PC-3 (cell line): ENCODE results near the gene TMEM131L. TPM values are rescaled to one million over a fixed set of nuclear protein-coding genes. Genes with fewer than 3 reads are reported as not detected.

Experiments
- ATAC-seq: fragments of 200-7000 bp; cut with Tn5 transposase; 2 replicates; pipeline ENCODE4 v1.9.1; 2020; ENCODE audit warnings: mild to moderate bottlenecking, moderate library complexity
- BruUV-seq: library from RNA; stranded (reverse); fragments of 400-500 nt; replicated peaks from 2 replicates; lab custom pipeline; 2021; lab: Mats Ljungman, UMichigan
- CTCF ChIA-PET: fragments of 300-600 bp; sonication (Branson Sonifier 250); formaldehyde crosslinking; loops from one replicate; lab custom pipeline; 2022; ENCODE audit warnings: antibody characterized with exemption; lab: Charles Lee
- POLR2A ChIA-PET: fragments of 300-600 bp; sonication (Branson Sonifier 250); formaldehyde crosslinking; loops from one replicate; lab custom pipeline; 2022; ENCODE audit warnings: antibody characterized with exemption; ENCODE audit not compliant: unreplicated experiment; lab: Charles Lee
- DNase-seq: peaks from one replicate; pipeline ENCODE4 v3.0.0-alpha.2; 2015
- H2AFZ ChIP-seq: fragments of 300-600 bp; sonication (generic); 2 replicates; pipeline ENCODE4 v1.6.0; 2016; ENCODE audit warnings: antibody characterized with exemption, low read length
- H3F3A ChIP-seq: fragments of 300-600 bp; sonication (generic); one replicate; pipeline ENCODE4 v1.6.0; 2017; ENCODE audit warnings: antibody characterized with exemption, low read length, control low read depth, mild to moderate bottlenecking; ENCODE audit not compliant: unreplicated experiment
- H3K27ac ChIP-seq: fragments of 300-600 bp; sonication (generic); 2 replicates; pipeline ENCODE4 v1.5.1; 2016; ENCODE audit warnings: mild to moderate bottlenecking, low read length
- H3K27me3 ChIP-seq: fragments of 300-600 bp; sonication (generic); 2 replicates; pipeline ENCODE4 v1.6.1; 2016; ENCODE audit warnings: low read length, mixed read lengths
- H3K36me3 ChIP-seq: fragments of 300-600 bp; sonication (generic); 2 replicates; pipeline ENCODE4 v1.6.1; 2016; ENCODE audit warnings: low read depth, mixed run types, low read length, mixed read lengths
- H3K4me1 ChIP-seq: fragments of 300-600 bp; sonication (generic); 2 replicates; pipeline ENCODE4 v1.5.1; 2016; ENCODE audit warnings: low read length; ENCODE audit not compliant: insufficient read depth
- H3K4me2 ChIP-seq: fragments of 300-600 bp; sonication (generic); 2 replicates; pipeline ENCODE4 v1.6.0; 2016; ENCODE audit warnings: low read length
- H3K4me3 ChIP-seq: fragments of 300-600 bp; sonication (generic); 2 replicates; pipeline ENCODE4 v1.5.1; 2016; ENCODE audit warnings: mild to moderate bottlenecking, low read length, mixed read lengths
- H3K79me2 ChIP-seq: fragments of 300-600 bp; sonication (generic); 2 replicates; pipeline ENCODE4 v1.6.1; 2017; ENCODE audit warnings: low read length, mixed read lengths
- H3K9ac ChIP-seq: fragments of 300-600 bp; sonication (generic); 2 replicates; pipeline ENCODE4 v1.6.0; 2016; ENCODE audit warnings: mild to moderate bottlenecking, low read length
- H3K9me2 ChIP-seq: fragments of 300-600 bp; sonication (generic); replicated peaks from 2 replicates; pipeline ENCODE4 v1.6.1; 2016; ENCODE audit warnings: mixed run types, low read length, mixed read lengths
- H3K9me3 ChIP-seq: fragments of 300-600 bp; sonication (generic); 2 replicates; pipeline ENCODE4 v1.6.1; 2016; ENCODE audit warnings: low read length, mixed read lengths
- H4K20me1 ChIP-seq: fragments of 300-600 bp; sonication (generic); 2 replicates; pipeline ENCODE4 v1.6.1; 2016; ENCODE audit warnings: low read length, mixed read lengths
- EZH2 ChIP-seq: fragments of 300-600 bp; sonication (generic); IDR thresholded peaks from one replicate; pipeline ENCODE4 v1.6.1; 2017; ENCODE audit warnings: antibody characterized with exemption, mild to moderate bottlenecking, low read length; ENCODE audit not compliant: unreplicated experiment
- EZH2phosphoT487 ChIP-seq: fragments of 300-600 bp; sonication (generic); IDR thresholded peaks from 2 replicates; pipeline ENCODE4 v1.6.1; 2018; ENCODE audit warnings: mild to moderate bottlenecking, antibody characterized with exemption, low read length, borderline replicate concordance
- intact Hi-C: fragments of 100-400 bp; cut with micrococcal nuclease; formaldehyde crosslinking; loops from 2 replicates; pipeline ENCODE4 v1.9.0; 2023
- total RNA-seq: library from RNA; depleted of rRNA; stranded (reverse); fragments of >200 nt; gene quantifications from 2 replicates; pipeline ENCODE4 v1.2.3, GENCODE V29; 2014
- TF ChIP-seq, protein P1 (sequence below): fragments of 300-600 bp; sonication (generic); conservative IDR thresholded peaks from 2 replicates; pipeline ENCODE4 v1.5.1; 2017; ENCODE audit warnings: antibody characterized with exemption, low read depth, mild to moderate bottlenecking, low read length

Gene TMEM131L
- total RNA-seq, 1 experiment from 2014 or later = 7.7 TPM

- ATAC-seq (no peak), DNase-seq (no peak)
- Histone ChIP-seq H3K9ac (no peak overlapping the region), H3K4me2 (no peak overlapping the region), H4K20me1 (no peaks in the 10 kb centered on the region), H3K9me2 (no peaks in the 10 kb centered on the region), H3K79me2 (no peaks in the 10 kb centered on the region), H3K36me3 (no peaks in the 10 kb centered on the region), H3K9me3 (no peaks in the 10 kb centered on the region), H3F3A (no peaks in the 10 kb centered on the region), H3K27me3 (no peaks in the 10 kb centered on the region), H3K27ac (no peak overlapping the region), H3K4me3 (no peak overlapping the region), H2AFZ (no peak overlapping the region), H3K4me1 (no peaks in the 10 kb centered on the region)
- no TSS peak for BruUV-seq
- ChIA-PET CTCF (no interaction called here), POLR2A (no interaction called here)
- intact Hi-C loops = no loop called here
- TF ChIP-seq, protein P1, sequence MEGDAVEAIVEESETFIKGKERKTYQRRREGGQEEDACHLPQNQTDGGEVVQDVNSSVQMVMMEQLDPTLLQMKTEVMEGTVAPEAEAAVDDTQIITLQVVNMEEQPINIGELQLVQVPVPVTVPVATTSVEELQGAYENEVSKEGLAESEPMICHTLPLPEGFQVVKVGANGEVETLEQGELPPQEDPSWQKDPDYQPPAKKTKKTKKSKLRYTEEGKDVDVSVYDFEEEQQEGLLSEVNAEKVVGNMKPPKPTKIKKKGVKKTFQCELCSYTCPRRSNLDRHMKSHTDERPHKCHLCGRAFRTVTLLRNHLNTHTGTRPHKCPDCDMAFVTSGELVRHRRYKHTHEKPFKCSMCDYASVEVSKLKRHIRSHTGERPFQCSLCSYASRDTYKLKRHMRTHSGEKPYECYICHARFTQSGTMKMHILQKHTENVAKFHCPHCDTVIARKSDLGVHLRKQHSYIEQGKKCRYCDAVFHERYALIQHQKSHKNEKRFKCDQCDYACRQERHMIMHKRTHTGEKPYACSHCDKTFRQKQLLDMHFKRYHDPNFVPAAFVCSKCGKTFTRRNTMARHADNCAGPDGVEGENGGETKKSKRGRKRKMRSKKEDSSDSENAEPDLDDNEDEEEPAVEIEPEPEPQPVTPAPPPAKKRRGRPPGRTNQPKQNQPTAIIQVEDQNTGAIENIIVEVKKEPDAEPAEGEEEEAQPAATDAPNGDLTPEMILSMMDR = no peak
- TF ChIP-seq EZH2phosphoT487 (no peak), EZH2 (no peak)
These were observed 54.7 kb downstream of the TMEM131L start for GRCh38 chr4:153520801-153521329.

- TF ChIP-seq EZH2phosphoT487 (no peak), EZH2 (no peak)
- TF ChIP-seq, protein P1 = no peak
- intact Hi-C loops = no loop called here
- CTCF ChIA-PET = no interaction called here
- Histone ChIP-seq H3F3A (no peaks in the 10 kb centered on the region), H3K9me3 (no peaks in the 10 kb centered on the region), H3K4me3 (no peak overlapping the region), H3K9me2 (no peaks in the 10 kb centered on the region), H3K27me3 (no peaks in the 10 kb centered on the region), H2AFZ (no peak overlapping the region), H3K27ac (no peak overlapping the region), H4K20me1 (no peaks in the 10 kb centered on the region), H3K36me3 (no peaks in the 10 kb centered on the region), H3K4me2 (no peak overlapping the region), H3K9ac (no peak overlapping the region), H3K79me2 (no peaks in the 10 kb centered on the region), H3K4me1 (no peaks in the 10 kb centered on the region)
- BruUV-seq = no TSS peak
- DNase-seq = no peak
- no peak for ATAC-seq
- POLR2A ChIA-PET = no interaction called here
These were observed 55.3 kb downstream of the TMEM131L start for GRCh38 chr4:153521478-153521877.

DNA sequence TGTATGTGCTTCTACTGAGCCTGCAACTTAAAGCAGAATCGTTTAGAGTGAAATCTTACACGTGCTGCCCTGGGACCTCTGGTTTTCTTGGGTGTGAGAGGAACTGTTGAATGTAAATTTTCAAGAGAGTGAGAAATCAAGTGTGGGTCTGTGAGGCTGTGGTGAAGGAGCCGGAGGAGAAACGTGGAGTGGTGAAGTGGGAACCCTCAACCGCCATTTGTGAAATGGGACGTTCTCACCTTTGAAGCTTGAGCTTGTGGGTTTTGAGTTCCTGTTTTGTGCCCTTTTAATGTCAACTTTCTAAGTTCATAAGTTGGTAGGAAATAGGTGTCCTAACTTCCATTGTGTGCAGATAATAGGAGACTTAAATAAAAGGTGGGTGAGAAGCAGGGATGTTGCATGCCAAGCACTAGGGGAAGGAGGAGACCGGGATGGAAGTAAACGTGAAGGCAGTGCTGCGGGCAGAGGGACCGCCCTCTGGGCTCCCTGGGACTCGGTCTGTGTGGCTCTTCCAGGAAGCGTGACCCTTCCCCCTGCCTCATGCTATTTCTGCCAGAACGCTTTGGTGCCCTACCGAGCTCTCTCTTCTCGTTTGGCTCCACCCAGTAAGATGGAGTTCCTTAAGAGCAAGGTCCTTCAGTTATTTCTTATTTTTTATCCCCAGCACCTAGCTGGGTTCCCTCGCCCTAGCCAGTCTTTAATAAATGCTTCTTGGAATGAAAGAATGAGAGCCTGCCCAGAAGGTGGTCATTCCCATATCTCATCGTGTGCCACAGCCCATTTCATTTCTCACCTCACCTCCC, 56.0 kb downstream of the TMEM131L start:
- no peak overlapping the region for H2AFZ ChIP-seq
- no peak overlapping the region for H3K9ac ChIP-seq
- no peaks in the 10 kb centered on the region for H3K27me3 ChIP-seq
- H3F3A ChIP-seq = no peaks in the 10 kb centered on the region
- H3K27ac ChIP-seq = no peak overlapping the region
- ChIA-PET CTCF (no interaction called here), POLR2A (no interaction called here)
- no peaks in the 10 kb centered on the region for H4K20me1 ChIP-seq
- H3K36me3 ChIP-seq = no peaks in the 10 kb centered on the region
- ATAC-seq (no peak), DNase-seq (no peak)
- H3K79me2 ChIP-seq = no peaks in the 10 kb centered on the region
- H3K4me1 ChIP-seq = no peaks in the 10 kb centered on the region
- intact Hi-C loops = no loop called here
- H3K4me2 ChIP-seq = no peak overlapping the region
- TF ChIP-seq, protein P1 = no peak
- no peak for TF ChIP-seq EZH2phosphoT487
- TF ChIP-seq EZH2 = no peak
- no peaks in the 10 kb centered on the region for H3K9me2 ChIP-seq
- H3K9me3 ChIP-seq = no peaks in the 10 kb centered on the region
- no peak overlapping the region for H3K4me3 ChIP-seq
- BruUV-seq = no TSS peak
